ENCODE results near the gene TNIK.

TNIK gene

GRCh38 chr3:171276923-171277322 is 183.3 kb downstream of the TNIK start:
- no peak for DNase-seq

DNA sequence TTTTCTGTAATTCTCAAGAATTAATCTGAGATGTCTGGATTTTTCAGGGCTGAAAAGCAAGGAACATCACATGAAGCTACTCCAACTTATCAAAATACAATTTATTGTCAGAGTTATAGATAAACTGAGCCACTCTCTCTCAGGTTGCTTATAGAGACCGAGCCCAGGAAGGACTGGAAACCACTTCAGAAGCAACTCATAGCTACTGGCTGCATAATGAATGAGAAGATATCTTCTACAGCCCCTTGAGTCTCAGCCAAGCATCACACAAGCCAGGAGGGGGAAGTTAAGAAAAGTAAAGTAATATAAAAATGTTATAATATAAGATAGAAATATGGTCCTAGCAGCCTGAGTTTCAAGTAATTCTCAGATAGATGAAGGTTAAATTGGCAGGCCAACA is 186.0 kb downstream of the TNIK start:
- no peak for DNase-seq

GRCh38 chr3:171270541-171270940 is 189.7 kb downstream of the TNIK start:
- DNase-seq, result no peak

GRCh38 chr3:171269542-171269941 is 190.7 kb downstream of the TNIK start:
- no peak for DNase-seq

DNA sequence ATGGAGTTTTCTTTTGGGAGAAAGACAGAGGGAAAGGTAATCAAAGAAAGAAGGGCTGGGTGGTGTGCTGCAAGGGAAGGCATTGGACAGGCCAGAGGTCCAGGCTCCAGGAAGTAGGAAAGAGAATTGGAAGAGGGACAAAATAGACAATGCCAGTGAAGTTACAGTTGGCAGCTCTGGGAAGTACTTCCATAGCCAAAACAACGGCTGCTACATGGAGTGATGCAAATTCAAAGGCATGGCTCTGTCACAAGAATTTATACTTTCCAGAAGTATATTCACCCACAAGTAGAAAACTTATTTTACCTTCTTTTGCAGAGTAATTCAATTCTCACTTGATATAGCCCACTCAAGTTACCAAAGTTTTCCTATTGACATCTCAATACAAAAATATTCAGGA is 191.5 kb downstream of the TNIK start:
- DNase-seq, result no peak

- DNase-seq, result no peak
Observed at GRCh38 chr3:171267104-171267503, 193.1 kb downstream of the TNIK start.

GRCh38 chr3:171266740-171267073 is 193.5 kb downstream of the TNIK start:
- DNase-seq, result no peak

- DNase-seq, result no peak
Observed at GRCh38 chr3:171266034-171266739, 194.0 kb downstream of the TNIK start.

- DNase-seq, result no peak
Observed at GRCh38 chr3:171264758-171265157, 195.4 kb downstream of the TNIK start.

- DNase-seq, result no peak
Observed at GRCh38 chr3:171262431-171262830, 197.8 kb downstream of the TNIK start.

- no peak for DNase-seq
Observed at GRCh38 chr3:171261487-171261886, 198.7 kb downstream of the TNIK start.

DNA sequence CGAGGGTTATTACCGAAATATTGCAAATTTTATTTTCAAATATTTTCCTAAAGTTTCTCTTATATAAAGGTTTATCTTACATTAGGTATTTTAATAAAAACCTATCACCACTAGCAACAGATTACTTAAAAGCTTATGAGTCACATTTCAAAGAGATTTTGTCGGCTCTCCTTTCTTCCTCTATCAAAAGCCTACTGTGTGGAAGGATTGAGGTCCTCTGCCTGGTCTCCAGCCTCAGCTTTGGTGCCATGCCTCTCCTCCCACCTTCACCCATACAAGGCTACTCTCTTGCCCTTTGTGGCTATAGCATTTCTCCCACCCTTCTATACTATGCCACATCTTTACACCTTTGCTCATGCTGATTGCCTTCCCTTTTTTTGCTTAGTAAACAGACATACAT is 199.3 kb downstream of the TNIK start:
- no peak for DNase-seq

DNA sequence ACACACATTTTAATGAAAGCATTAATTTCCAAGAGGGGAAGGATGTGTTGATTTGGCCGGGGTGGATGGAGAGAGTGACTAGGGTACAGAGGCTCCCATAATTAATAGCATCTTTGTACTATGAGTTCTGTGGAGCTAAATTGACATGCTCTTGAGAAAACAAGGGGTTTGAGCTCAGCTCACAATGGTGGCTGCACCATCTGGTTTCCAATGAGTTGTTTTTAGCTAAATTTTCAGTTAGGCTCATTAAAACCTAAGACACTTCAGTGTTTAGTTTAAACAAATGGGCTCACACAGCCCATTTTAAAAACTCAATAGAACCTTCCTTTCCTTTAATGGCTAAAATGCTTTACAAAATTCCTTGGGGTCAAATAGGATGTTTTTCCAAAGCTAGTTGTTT is 199.7 kb downstream of the TNIK start:
- peak; percentile 45 for DNase-seq

DNA sequence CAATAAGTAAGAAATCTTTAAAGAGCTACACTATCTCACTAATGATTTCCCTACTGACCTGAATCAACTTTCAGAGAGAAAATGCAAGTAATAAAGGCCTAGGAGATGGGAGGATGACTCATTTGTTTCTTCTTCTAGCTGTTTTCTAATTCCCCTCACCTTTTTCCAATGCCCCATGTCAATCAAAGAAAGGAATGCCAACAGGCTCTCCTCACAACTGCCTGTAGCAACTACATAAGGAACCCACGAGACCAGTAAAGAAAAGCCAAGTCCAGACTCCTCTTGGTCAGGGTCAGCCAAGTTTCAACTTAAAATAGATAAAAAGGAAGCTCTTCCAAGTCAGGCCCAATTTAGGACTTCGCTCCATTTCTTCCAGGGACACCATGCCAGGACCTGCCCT is 201.9 kb downstream of the TNIK start:
- no peak for DNase-seq

DNA sequence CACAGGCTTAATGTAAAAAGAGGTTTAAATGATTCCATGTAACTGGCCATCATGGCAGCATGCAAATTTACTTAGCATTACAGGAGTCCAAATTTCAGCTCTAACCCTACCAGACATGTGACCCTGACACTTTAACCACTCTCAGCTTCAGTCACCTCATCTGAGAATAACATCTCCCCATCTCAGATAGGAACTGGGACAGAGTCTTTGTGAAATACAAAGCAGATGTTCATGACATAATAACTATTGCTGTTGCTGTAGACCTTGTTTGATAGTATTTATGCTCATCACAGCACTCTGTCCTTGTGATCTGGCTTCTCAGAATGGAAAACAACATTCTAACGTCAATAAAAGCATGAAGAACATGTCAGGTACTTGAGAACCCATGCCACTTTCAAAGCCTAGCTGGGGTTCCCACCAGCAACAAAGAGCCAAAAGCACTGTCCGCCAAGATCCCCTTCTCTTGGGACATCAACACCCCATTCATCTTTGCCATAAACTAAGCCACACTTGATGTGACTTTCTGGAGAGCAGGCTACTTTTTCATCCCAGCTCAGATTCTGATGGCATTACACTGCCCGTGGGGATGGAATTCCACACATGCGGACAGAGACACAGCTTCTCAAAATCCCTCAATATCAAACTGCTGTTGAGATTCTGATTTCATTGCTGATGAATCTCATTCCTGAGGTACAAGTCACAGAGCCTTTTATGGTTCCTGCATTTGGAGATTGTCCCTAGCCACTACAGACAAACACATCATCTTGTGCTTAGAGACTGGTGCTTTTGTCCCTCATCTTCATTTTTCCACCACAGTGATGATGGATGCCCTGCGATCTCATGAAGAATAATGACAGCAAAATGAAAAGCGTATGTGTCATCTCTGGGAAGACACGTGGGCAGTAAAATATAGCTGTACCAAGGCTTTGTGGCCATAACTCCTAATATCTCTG is 202.7 kb downstream of the TNIK start:
- no peak for DNase-seq

- no peak for DNase-seq
Observed at GRCh38 chr3:171256445-171257250, 203.6 kb downstream of the TNIK start.

DNA sequence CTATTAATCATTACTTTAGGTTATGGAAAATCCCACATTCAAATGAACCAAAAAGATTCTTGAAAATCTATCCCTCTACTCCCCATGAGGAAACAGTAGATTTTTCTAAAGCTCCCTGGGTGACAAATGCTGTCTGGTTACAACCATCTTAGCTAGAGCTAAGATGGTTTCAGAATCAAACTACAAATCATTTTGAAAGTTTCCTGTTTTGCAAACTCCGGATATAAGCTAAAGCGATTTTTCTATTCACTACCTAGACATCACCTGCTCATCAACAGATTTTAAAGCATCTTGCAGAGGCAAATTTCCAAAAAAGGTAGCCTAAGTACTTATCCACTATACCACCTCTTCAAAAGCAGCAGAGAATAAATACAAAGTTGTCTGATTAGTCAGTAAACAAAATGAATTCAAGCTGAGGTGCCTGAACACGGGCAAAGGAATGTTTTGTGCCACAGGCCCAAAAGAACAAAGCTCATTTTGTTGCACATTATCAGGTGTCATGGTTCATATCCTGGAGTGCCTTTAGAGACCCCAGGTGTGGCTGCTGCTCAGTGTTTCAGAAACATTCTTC is 204.9 kb downstream of the TNIK start:
- no peak for DNase-seq

DNA sequence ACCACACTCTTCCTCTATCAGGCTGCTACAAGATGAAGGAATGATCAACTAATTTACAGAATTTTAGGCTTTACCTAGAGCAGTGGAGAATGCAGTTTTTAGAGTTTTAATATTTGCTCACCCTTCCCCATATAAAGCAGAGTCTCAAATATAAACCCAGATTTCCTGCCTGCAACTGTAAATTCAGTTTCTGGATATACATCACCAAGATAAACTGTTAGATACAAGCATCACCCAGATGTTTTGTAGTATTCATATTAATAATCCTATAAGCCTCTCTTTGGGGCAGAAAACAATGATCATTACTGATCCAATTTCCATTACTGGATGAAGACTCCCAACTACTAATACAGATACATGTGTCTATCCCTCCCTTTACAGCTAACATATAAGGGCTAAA is 205.9 kb downstream of the TNIK start:
- DNase-seq, result no peak

DNA sequence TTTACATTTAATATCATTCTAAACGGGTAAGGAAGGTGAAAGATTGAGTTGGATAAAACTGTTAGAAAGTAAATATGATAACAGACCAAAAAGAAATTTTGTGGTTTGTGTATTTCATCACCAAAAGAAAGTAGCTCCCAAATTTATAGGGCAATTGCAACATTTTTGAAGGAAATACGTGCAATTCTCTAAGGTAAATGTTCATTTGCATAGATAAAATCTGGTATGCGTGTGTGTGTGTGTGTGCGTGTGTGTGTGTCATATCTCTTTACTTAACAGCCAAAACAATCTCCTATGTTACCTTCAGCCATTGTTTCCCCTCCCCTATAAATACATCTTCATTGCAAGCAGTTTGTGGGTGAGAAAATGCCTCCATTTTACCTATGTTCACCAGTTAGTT is 208.4 kb downstream of the TNIK start:
- no peak for DNase-seq

GRCh38 chr3:171250444-171250843 is 209.8 kb downstream of the TNIK start:
- no peak for DNase-seq

DNA sequence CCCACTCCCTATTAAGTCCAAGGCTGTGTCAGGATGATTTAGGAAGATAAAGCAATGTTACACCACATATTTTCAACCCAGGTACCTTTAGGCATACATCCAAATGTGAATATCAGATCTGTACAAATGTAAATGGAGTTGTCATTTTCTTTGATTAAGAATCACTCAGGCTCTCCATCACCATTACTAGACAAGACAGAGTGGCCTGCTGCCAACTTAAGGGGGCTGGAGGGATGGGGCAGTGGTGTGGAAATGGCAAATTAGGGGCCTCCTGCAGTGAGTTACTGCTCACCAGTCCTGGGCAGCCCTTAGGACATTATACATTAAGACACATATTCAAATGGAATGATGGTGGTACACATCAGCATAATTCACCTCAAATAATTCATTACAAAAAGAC is 211.0 kb downstream of the TNIK start:
- no peak for DNase-seq

GRCh38 chr3:171248426-171249111 is 211.6 kb downstream of the TNIK start:
- no peak for DNase-seq
